Heart left ventricle (tissue), 11 donors: Measurements from ENCODE around the gene PET117. TPM values are rescaled to one million over a fixed set of nuclear protein-coding genes. Genes with fewer than 3 reads are reported as not detected.

Experiments
- polyA plus RNA-seq, 2 donors: library from polyadenylated mRNA; stranded (reverse); fragments of 200-250 nt; gene quantifications; one replicate each; pipeline ENCODE4 v1.2.3, GENCODE V29; 2013
- total RNA-seq, 9 donors: library from RNA; depleted of rRNA in 2 of 9; stranded (reverse); fragments of >200 nt in 2 of 9; fragmentation: NEBNext Ultra II Directional in 3 of 9; extraction: Animal tissue kit (Norgen Biotek cat#: 25700) in 3 of 9; gene quantifications; one replicate each; pipeline versions ENCODE4 v1.1.0 to v1.2.4, GENCODE V29; 2016 to 2023
- donor health status: ischemic (EF 13 %, LVEDD 7.1; RV severe dilation, severe dysfunction).
- donor health status: healthy with polysubstance abuse.
- donor health status: DM: no; HTN: yes; CAD: no.
- donor health status: DM: no; HTN: no; CAD: no.
- donor health status: ischemic (EF 25% LVEDD 5.7; RV mildly dilated, moderate dysfunction).
- donor health status: healthy.
- donor health status: DM: yes; HTN: yes; CAD: no.
- donor health status: PGD.
- donor health status: nonischemic (EF 23%, LVEDD 6.1; RV moderate dilation, normal function).

PET117 gene
- total and polyA plus RNA-seq, 11 donors, result 8.1 to 15.7 (median 12.6) TPM

Other genes starting within 250 kb of the PET117 start
- gene SNX5, start 169.1 kb upstream of the PET117 start, total RNA-seq, result 10 to 100 TPM; 36.6 to 75.0 (median 45.9) TPM
- gene SNX5, start 169.1 kb upstream of the PET117 start, polyA plus RNA-seq, result 10 to 100 TPM; 32.8 to 43.4 TPM
- gene MGME1, start 168.8 kb upstream of the PET117 start, total RNA-seq, result 10 to 100 TPM in 6 of 9 donors, 1 to 10 TPM in 3; 8.6 to 22.0 (median 11.8) TPM
- gene MGME1, start 168.8 kb upstream of the PET117 start, polyA plus RNA-seq, result 1 to 10 TPM; 7.7 to 8.9 TPM
- gene OVOL2, start 79.9 kb upstream of the PET117 start, total RNA-seq, result not detected
- not detected for gene OVOL2, start 79.9 kb upstream of the PET117 start, polyA plus RNA-seq
- 10 to 100 TPM in 5 of 9 donors, 1 to 10 TPM in 4; 8.3 to 12.3 (median 10.9) TPM for gene KAT14, start within 50 bp of the PET117 start, total RNA-seq
- 1 to 10 TPM; 4.6 to 6.3 TPM for gene KAT14, start within 50 bp of the PET117 start, polyA plus RNA-seq
- 1 to 10 TPM; 4.0 to 9.8 (median 6.3) TPM for gene ZNF133, start 150.7 kb downstream of the PET117 start, total RNA-seq
- gene ZNF133, start 150.7 kb downstream of the PET117 start, polyA plus RNA-seq, result 1 to 10 TPM; 5.9 to 6.7 TPM